ENCODE data around the gene PPP3CA.

Gene PPP3CA

GRCh38 chr4:101049549-101050001, 297.8 kb downstream of the PPP3CA start:
- no peak for DNase-seq (ENCODE audit: low spot score)

DNA sequence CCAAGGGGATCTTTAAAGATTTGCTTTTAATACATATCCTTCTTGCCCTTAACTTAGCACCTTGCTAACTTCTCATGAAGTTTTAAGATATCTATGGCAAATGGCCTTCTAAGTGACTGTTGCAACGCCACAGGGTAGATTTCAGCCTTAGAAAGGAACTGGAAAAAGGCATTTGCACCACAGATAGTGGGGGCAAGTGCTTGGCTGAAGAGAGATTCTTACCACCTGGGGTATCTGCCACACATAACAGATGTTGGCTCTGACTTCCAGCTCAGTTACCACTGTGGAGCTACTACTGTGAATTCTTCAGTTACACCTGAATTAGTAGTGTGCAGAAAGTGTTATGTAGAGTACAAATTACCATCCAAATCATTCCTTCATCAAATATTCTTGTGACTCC, 302.6 kb downstream of the PPP3CA start:
- no peak for DNase-seq (ENCODE audit: low spot score)

GRCh38 chr4:101042847-101043246, 304.5 kb downstream of the PPP3CA start:
- no peak for DNase-seq (ENCODE audit: low spot score)

- DNase-seq (ENCODE audit: low spot score): no peak
These were observed 306.6 kb downstream of the PPP3CA start for GRCh38 chr4:101040776-101041175.

DNA sequence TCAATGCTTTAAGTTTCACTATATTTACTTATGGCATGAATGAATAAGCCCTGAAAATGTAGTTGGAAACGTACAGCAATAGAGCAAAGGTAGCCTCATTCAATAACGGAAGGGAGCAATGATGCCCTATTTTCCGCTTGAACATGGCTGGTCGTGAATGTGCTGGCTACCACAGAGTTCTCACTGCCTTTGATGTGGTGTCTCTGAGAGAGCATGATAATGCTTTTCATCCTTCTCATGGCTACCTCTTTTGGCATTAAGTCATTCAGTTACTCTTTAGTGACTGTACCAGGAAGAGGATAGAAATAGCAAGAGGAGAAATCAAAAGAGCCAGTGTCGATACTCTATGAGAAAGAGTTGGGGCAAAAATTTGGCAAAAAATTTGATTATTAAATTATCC, 308.0 kb downstream of the PPP3CA start:
- no peak for DNase-seq (ENCODE audit: low spot score)

DNA sequence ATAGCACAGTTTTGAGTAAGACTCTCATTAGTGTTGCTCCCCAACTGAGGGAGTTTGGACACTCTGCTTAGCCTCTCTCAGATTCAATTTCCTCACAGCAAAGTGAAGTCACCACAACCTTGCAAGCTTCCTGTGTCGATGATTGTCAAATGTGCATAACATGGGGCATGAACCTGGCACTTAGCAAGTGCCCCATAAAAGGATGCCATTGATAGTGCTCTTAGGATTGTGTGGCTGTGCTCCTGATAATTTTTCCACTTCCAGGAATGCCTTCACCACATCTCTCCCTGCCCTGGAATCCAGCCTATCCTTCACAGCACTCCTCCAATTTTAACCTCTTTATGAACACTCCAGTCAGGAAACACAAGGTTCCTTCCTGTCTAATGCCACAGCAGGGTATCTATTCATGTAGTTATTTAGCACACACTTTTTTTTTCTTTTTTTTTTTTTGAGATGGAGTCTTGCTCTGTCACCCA, 309.4 kb downstream of the PPP3CA start:
- no peak for DNase-seq (ENCODE audit: low spot score)

- no peak for DNase-seq (ENCODE audit: low spot score)
These were observed 310.1 kb downstream of the PPP3CA start for GRCh38 chr4:101037249-101037648.

- no peak for DNase-seq (ENCODE audit: low spot score)
These were observed 311.8 kb downstream of the PPP3CA start for GRCh38 chr4:101035487-101035886.

DNA sequence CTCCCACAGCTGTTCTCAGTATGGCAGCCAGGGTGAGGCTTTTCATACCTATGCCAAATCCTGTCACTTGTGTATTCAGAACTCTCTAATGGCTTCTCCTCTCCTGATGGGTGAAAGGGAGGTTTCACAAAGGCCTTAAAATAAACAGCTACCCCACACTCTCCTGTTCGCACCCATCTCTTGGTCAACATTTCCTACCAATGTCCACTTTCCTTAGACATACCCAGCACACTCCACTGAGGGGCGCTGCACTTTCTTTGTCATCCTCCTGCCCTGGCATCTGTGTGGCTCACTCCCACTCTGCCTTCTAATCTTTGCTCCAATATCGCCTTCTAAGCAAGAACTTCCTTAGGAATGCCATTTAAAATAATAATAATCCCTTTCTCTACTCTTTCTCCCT, 313.3 kb downstream of the PPP3CA start:
- no peak for DNase-seq (ENCODE audit: low spot score)

DNA sequence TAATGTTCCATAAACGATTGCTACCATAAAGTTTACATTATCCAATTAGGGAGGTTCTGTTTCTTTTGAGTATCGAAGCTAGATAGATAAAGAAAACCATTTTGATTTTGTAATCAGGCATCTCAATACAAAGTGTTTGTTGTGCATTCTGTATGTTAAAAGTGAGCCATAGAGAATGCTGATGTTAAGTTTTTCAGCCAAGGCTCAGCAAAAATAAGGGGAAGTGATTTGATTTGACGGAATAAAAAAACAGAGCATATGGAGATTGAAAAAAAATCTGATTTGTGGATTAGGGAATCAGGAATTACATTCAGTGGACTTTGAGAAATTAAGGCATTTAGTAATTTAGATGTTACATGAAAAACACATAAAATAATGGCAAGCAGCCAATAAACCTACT, 314.8 kb downstream of the PPP3CA start:
- no peak for DNase-seq (ENCODE audit: low spot score)

GRCh38 chr4:101031971-101032370, 315.4 kb downstream of the PPP3CA start:
- DNase-seq (ENCODE audit: low spot score): peak; percentile 50

GRCh38 chr4:101028886-101029285, 318.4 kb downstream of the PPP3CA start:
- DNase-seq (ENCODE audit: low spot score): no peak

DNA sequence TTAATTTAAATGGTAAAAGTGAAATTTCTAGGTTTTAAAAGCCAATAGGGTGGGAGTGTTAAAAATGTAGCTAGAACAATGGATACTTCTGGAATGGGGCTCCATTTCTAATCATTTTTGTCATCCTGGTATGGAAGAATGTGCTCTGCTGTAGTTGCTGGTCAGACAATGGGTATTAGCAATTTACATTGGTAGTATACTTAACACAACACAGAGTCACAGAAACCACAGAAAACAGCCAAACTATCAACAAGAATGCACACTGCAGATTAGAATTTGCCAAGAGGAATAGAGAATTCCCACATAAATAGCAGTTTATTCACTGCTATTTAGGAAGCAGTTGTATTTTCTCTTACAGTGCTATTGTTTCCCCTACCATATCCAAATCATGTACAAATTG, 319.6 kb downstream of the PPP3CA start:
- no peak for DNase-seq (ENCODE audit: low spot score)

GRCh38 chr4:101025755-101026154, 321.6 kb downstream of the PPP3CA start:
- DNase-seq (ENCODE audit: low spot score): no peak

GRCh38 chr4:101022151-101023024, 324.9 kb downstream of the PPP3CA start:
- no peak for DNase-seq (ENCODE audit: low spot score)

GRCh38 chr4:101020956-101021355, 326.4 kb downstream of the PPP3CA start:
- no peak for DNase-seq (ENCODE audit: low spot score)

DNA sequence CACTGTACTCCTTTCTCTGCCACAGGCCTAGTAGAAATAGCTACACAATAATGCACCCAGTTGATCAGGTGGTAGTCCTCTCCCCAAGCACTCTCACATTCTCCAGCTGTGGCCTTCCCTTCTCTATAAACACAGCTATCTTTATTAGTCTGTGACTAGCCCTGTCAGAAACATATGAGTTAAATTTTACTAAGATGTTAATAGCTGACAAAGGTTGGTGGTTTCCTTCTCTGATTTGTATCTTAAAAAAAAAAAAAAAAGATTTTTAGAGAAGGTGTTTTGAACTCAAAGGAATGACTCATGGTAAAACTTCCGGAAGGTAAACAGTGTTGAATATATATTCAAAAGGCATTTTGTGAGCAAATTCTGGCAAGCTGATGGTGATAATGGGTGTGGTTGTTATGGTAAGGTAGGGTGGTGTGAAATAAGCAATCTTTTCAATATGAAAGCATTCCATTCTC, 327.4 kb downstream of the PPP3CA start:
- DNase-seq (ENCODE audit: low spot score): no peak

- no peak for DNase-seq (ENCODE audit: low spot score)
These were observed 328.0 kb downstream of the PPP3CA start for GRCh38 chr4:101019313-101019712.

- DNase-seq (ENCODE audit: low spot score): no peak
These were observed 328.5 kb downstream of the PPP3CA start for GRCh38 chr4:101018836-101019235.

DNA sequence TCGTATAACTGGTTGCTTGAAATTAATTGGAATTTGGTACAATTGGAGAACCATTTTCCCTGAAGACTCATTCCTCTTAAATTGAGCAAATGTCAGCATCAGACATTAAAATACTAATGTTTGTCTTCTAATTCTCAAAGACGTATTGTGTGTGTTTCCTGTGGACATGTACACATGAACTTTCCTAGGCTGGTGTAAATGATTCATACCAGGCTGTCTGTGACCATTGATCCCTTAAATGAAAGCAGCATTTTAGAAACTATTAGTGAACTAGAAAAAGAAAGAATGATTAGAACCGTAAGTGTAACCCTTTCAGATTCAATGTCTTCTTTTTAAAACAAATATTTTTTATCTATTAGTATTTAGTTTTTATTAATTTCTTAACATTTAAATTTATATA, 332.9 kb downstream of the PPP3CA start:
- DNase-seq (ENCODE audit: low spot score): no peak

DNA sequence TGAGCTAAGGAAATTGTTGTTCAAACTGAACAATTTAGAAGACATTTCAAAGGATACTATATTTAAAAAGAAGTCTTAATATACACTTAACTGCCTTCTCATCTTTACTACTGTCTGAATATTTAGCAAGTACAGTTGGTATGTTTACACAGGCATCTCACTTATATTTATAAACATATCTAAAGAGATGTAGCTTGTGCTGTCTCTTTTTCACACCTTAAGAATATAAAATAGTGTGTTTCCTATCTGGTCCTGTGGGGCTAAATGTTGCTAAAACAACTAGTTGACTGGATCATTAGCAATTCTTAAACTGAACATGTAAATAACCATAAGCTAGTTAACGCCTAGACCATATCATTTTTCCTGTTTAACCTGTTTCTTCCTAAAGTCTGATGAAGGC, 336.3 kb downstream of the PPP3CA start:
- no peak for DNase-seq (ENCODE audit: low spot score)

- DNase-seq (ENCODE audit: low spot score): no peak
These were observed 337.9 kb downstream of the PPP3CA start for GRCh38 chr4:101009471-101009870.

- no peak for DNase-seq (ENCODE audit: low spot score)
These were observed 338.8 kb downstream of the PPP3CA start for GRCh38 chr4:101008503-101008902.

- DNase-seq (ENCODE audit: low spot score): no peak
These were observed 341.7 kb downstream of the PPP3CA start for GRCh38 chr4:101005659-101006058.

Data from ecto neural progenitor cell (in vitro differentiated cells).